Mesendoderm (in vitro differentiated cells): ENCODE measurements around the gene TRPM3.

Experiments
- DNase-seq: peaks from one replicate; pipeline ENCODE4 v3.0.0; 2013
- H2AK5ac ChIP-seq: 2 replicates; pipeline ENCODE4 v1.6.1; 2013; ENCODE audit warnings: low read length, inconsistent platforms
- H2BK120ac ChIP-seq: 2 replicates; pipeline ENCODE4 v1.6.1; 2013; ENCODE audit warnings: low read depth, mild to moderate bottlenecking, low read length, moderate library complexity, mixed read lengths
- H2BK15ac ChIP-seq: replicated peaks from 2 replicates; pipeline ENCODE4 v1.6.1; 2013; ENCODE audit warnings: low read depth, mild to moderate bottlenecking, moderate library complexity
- H2BK5ac ChIP-seq: 2 replicates; pipeline ENCODE4 v1.6.1; 2013; ENCODE audit warnings: low read length, inconsistent platforms
- H3K18ac ChIP-seq: 2 replicates; pipeline ENCODE4 v1.6.1; 2013; ENCODE audit warnings: mild to moderate bottlenecking, low read length, mixed read lengths
- H3K23ac ChIP-seq: one replicate; pipeline ENCODE4 v1.6.1; 2013; ENCODE audit warnings: low read length
- H3K27ac ChIP-seq: 2 replicates; pipeline ENCODE4 v1.5.1; 2013; ENCODE audit warnings: low read depth, mild to moderate bottlenecking, inconsistent platforms, low read length, moderate library complexity
- H3K27me3 ChIP-seq: 2 replicates; pipeline ENCODE4 v1.6.1; 2013; ENCODE audit warnings: low read length, control low read depth, mild to moderate bottlenecking, inconsistent platforms; ENCODE audit not compliant: insufficient read depth, poor library complexity
- H3K36me3 ChIP-seq: 2 replicates; pipeline ENCODE4 v1.6.1; 2013; ENCODE audit warnings: low read length, inconsistent platforms; ENCODE audit not compliant: control insufficient read depth, insufficient read depth
- H3K4ac ChIP-seq: one replicate; pipeline ENCODE4 v1.6.1; 2013; ENCODE audit warnings: low read depth, mild to moderate bottlenecking, low read length, moderate library complexity
- H3K4me1 ChIP-seq: 2 replicates; pipeline ENCODE4 v1.6.1; 2013; ENCODE audit warnings: low read depth, low read length, inconsistent platforms; ENCODE audit not compliant: control insufficient read depth
- H3K4me2 ChIP-seq: 2 replicates; pipeline ENCODE4 v1.6.1; 2013; ENCODE audit warnings: low read length
- H3K4me3 ChIP-seq: 2 replicates; pipeline ENCODE4 v1.5.1; 2013; ENCODE audit warnings: mild to moderate bottlenecking, low read length
- H3K56ac ChIP-seq: one replicate; pipeline ENCODE4 v1.6.1; 2013; ENCODE audit warnings: low read length
- H3K79me1 ChIP-seq: 2 replicates; pipeline ENCODE4 v1.6.1; 2013; ENCODE audit warnings: low read length, inconsistent platforms
- H3K79me2 ChIP-seq: 2 replicates; pipeline ENCODE4 v1.6.1; 2013; ENCODE audit warnings: mild to moderate bottlenecking, low read length; ENCODE audit not compliant: control insufficient read depth, insufficient read depth
- H3K9ac ChIP-seq: 2 replicates; pipeline ENCODE4 v1.6.1; 2013; ENCODE audit warnings: low read length, inconsistent platforms
- H4K5ac ChIP-seq: one replicate; pipeline ENCODE4 v1.6.1; 2013; ENCODE audit warnings: low read length
- H4K8ac ChIP-seq: one replicate; pipeline ENCODE4 v1.6.1; 2013; ENCODE audit warnings: low read depth, mild to moderate bottlenecking, control low read depth, low read length, moderate library complexity
- WGBS: extraction: QIAGEN DNeasy Blood & Tissue Kit; methylation state at CpG from one replicate; pipeline ENCODE4 v1.1.7; 2013; ENCODE audit warnings: low lambda C conversion rate, missing lambda C conversion rate; ENCODE audit not compliant: insufficient coverage; ENCODE audit errors: extremely low coverage; 5-methylcytosine and 5-hydroxymethylcytosine counted together

TRPM3 gene

GRCh38 chr9:70901746-70902145, 219.7 kb downstream of the TRPM3 start:
- no peak overlapping the region for H2BK5ac ChIP-seq
- no peak overlapping the region for H4K5ac ChIP-seq
- H3K27me3 ChIP-seq = no peaks in the 10 kb centered on the region
- no peak overlapping the region for H3K56ac ChIP-seq
- no peak overlapping the region for H3K18ac ChIP-seq
- H2BK15ac ChIP-seq = no peak overlapping the region
- H3K79me2 ChIP-seq = no peaks in the 10 kb centered on the region
- H3K4me2 ChIP-seq = no peak overlapping the region
- H3K4me1 ChIP-seq = no peaks in the 10 kb centered on the region
- no peaks in the 10 kb centered on the region for H3K79me1 ChIP-seq
- H2BK120ac ChIP-seq = no peak overlapping the region
- no peak overlapping the region for H3K27ac ChIP-seq
- H4K8ac ChIP-seq = no peak overlapping the region
- no peaks in the 10 kb centered on the region for H3K36me3 ChIP-seq
- H3K9ac ChIP-seq = no peak overlapping the region
- no CpG with 5 or more reads among the region's 1 CpG for WGBS
- no peak overlapping the region for H3K4ac ChIP-seq
- no peak overlapping the region for H3K23ac ChIP-seq
- H3K4me3 ChIP-seq = no peak overlapping the region
- H2AK5ac ChIP-seq = no peak overlapping the region
- DNase-seq = no peak

GRCh38 chr9:70901013-70901412, 220.4 kb downstream of the TRPM3 start:
- Histone ChIP-seq H3K56ac (no peak overlapping the region), H3K23ac (no peak overlapping the region), H3K9ac (no peak overlapping the region), H3K4me3 (no peak overlapping the region), H3K79me2 (no peaks in the 10 kb centered on the region), H2BK5ac (no peak overlapping the region), H2BK120ac (no peak overlapping the region), H3K27me3 (no peaks in the 10 kb centered on the region), H3K36me3 (no peaks in the 10 kb centered on the region), H3K4me2 (no peak overlapping the region), H3K27ac (no peak overlapping the region), H3K4me1 (no peaks in the 10 kb centered on the region), H2AK5ac (no peak overlapping the region), H4K8ac (no peak overlapping the region), H3K79me1 (no peaks in the 10 kb centered on the region), H3K4ac (no peak overlapping the region), H4K5ac (no peak overlapping the region), H3K18ac (no peak overlapping the region), H2BK15ac (no peak overlapping the region)
- DNase-seq = no peak

- H3K56ac ChIP-seq = no peak overlapping the region
- H3K23ac ChIP-seq = no peak overlapping the region
- H3K27ac ChIP-seq = no peak overlapping the region
- no peak overlapping the region for H3K9ac ChIP-seq
- H3K79me1 ChIP-seq = no peaks in the 10 kb centered on the region
- no peak overlapping the region for H2BK15ac ChIP-seq
- DNase-seq = no peak
- H2BK5ac ChIP-seq = no peak overlapping the region
- no peaks in the 10 kb centered on the region for H3K27me3 ChIP-seq
- no peak overlapping the region for H3K4me2 ChIP-seq
- no peak overlapping the region for H2BK120ac ChIP-seq
- H4K8ac ChIP-seq = no peak overlapping the region
- H3K4me3 ChIP-seq = no peak overlapping the region
- H2AK5ac ChIP-seq = no peak overlapping the region
- no peak overlapping the region for H3K4ac ChIP-seq
- no peaks in the 10 kb centered on the region for H3K36me3 ChIP-seq
- no CpG with 5 or more reads among the region's 4 CpGs for WGBS
- H3K4me1 ChIP-seq = no peaks in the 10 kb centered on the region
- no peak overlapping the region for H3K18ac ChIP-seq
- H4K5ac ChIP-seq = no peak overlapping the region
- no peaks in the 10 kb centered on the region for H3K79me2 ChIP-seq
These were observed 227.8 kb downstream of the TRPM3 start for GRCh38 chr9:70893580-70894122.

GRCh38 chr9:70888471-70888870, 232.9 kb downstream of the TRPM3 start:
- Histone ChIP-seq H3K27me3 (no peaks in the 10 kb centered on the region), H3K9ac (no peak overlapping the region)

GRCh38 chr9:70887826-70888225, 233.6 kb downstream of the TRPM3 start:
- no peak overlapping the region for H3K56ac ChIP-seq
- no peak overlapping the region for H3K4me3 ChIP-seq
- no peak overlapping the region for H4K5ac ChIP-seq
- H4K8ac ChIP-seq = no peak overlapping the region
- no peak overlapping the region for H2BK5ac ChIP-seq
- H3K9ac ChIP-seq = no peak overlapping the region
- H3K79me2 ChIP-seq = no peaks in the 10 kb centered on the region
- H3K79me1 ChIP-seq = no peaks in the 10 kb centered on the region
- no peak overlapping the region for H3K4ac ChIP-seq
- H3K23ac ChIP-seq = no peak overlapping the region
- no peak overlapping the region for H2BK15ac ChIP-seq
- no peak overlapping the region for H2BK120ac ChIP-seq
- no peaks in the 10 kb centered on the region for H3K36me3 ChIP-seq
- DNase-seq = no peak
- H3K4me1 ChIP-seq = no peaks in the 10 kb centered on the region
- no CpG with 5 or more reads among the region's 2 CpGs for WGBS
- no peak overlapping the region for H3K18ac ChIP-seq
- no peak overlapping the region for H3K27ac ChIP-seq
- H3K27me3 ChIP-seq = no peaks in the 10 kb centered on the region
- no peak overlapping the region for H3K4me2 ChIP-seq
- H2AK5ac ChIP-seq = no peak overlapping the region

More at GRCh38 chr9:70888471-70888870, 232.9 kb downstream of the TRPM3 start:
- Histone ChIP-seq H2BK15ac (no peak overlapping the region), H3K4me1 (no peaks in the 10 kb centered on the region), H3K79me1 (no peaks in the 10 kb centered on the region), H3K4me3 (no peak overlapping the region), H3K27ac (no peak overlapping the region), H4K5ac (no peak overlapping the region), H3K4me2 (no peak overlapping the region), H3K23ac (no peak overlapping the region), H3K36me3 (no peaks in the 10 kb centered on the region), H3K56ac (no peak overlapping the region), H2BK5ac (no peak overlapping the region), H2BK120ac (no peak overlapping the region), H3K79me2 (no peaks in the 10 kb centered on the region), H3K18ac (no peak overlapping the region), H2AK5ac (no peak overlapping the region), H4K8ac (no peak overlapping the region), H3K4ac (no peak overlapping the region)
- no CpG with 5 or more reads among the region's 1 CpG for WGBS
- no peak for DNase-seq
